ENCODE data around the gene SLC13A2.
"Not testable (repeated sequence)": the region's sequence is repeated elsewhere in the genome, so short reads cannot be mapped to it uniquely, and the experiment has no call there.

The SLC13A2 gene, protein sequence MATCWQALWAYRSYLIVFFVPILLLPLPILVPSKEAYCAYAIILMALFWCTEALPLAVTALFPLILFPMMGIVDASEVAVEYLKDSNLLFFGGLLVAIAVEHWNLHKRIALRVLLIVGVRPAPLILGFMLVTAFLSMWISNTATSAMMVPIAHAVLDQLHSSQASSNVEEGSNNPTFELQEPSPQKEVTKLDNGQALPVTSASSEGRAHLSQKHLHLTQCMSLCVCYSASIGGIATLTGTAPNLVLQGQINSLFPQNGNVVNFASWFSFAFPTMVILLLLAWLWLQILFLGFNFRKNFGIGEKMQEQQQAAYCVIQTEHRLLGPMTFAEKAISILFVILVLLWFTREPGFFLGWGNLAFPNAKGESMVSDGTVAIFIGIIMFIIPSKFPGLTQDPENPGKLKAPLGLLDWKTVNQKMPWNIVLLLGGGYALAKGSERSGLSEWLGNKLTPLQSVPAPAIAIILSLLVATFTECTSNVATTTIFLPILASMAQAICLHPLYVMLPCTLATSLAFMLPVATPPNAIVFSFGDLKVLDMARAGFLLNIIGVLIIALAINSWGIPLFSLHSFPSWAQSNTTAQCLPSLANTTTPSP

DNA sequence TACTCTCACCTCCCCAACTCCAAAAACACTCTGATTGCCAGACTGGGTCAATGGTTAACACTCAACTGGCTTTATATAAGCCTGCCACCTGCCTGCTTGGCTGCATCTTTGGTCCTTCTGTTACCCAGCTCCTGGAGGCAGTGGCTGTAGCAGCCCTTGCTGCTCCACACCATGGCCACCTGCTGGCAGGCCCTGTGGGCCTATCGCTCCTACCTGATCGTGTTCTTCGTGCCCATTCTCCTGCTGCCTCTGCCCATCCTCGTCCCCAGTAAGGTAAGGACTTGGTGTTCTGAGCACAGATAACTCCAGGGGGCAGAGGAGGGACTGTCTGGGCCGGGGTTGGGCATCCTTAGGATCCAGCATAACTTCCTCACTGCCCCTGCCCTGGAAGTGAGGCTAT lies at the start of gene SLC13A2:
Gene SLC13A2, plus strand, starts transcription at position 103 of the 400 bp plus-strand sequence. Its CDS starts 69 bp downstream, at position 172.
- DNase-seq, result no peak

DNA sequence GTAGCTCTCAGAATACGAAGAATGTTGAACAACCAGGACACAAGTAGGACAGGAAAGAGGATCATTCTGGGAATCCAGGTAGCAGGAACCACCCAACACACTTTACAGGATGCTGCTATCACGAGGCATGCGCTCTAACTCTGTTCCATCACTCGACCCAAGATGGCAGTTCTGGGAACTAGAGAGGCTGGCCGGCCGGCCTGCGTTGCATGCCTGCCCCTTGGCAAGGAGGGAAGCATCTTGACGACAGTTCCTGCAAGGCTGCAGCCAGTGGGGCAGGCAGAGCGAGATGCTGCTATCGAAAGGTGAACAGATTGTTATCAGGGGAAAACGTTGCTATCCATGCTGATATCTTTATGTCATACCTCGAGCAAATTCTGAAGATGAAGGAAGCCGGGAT lies 48.2 kb upstream of the SLC13A2 start:
- no peak for DNase-seq

DNA sequence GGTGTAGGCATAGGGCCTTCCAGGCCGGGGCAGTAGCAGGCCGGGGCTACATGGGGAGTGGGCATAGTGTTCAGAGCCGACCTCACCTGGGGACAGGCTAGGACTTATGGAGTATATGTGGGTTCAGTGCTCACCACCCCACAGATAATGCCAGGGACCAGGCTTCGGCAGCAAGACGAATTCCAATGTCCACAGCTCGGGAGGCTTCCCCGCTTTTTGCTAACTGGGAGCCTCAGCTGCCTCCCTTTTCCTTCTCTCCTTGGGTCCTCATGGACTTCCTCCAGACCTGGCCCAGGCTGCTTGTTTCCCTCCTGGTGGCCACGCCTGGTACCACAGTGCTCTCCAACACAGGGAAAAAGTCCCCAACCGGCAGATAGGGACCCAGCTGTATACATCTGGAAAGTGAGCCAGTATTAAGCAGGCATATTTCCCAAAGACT lies 47.3 kb upstream of the SLC13A2 start:
- DNase-seq, result no peak

DNA sequence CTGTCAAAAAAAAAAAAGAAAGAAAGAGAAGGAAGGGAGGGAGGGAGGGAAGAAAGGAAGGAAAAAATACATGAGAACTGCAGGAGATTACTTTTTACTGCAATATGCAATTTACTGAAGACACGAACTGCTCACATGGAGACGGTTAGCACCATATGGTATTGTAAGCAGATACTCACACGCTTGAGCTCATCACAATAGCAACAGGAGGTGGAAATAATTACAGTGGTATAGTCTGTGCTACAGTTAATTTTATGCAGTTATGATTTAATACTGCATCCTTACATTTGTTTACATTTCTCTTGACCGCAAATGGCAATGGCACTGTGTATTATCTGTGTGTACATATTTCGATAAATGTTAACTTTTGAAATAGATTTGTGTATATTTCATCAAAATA lies 46.1 kb upstream of the SLC13A2 start:
- no peak for DNase-seq

DNA sequence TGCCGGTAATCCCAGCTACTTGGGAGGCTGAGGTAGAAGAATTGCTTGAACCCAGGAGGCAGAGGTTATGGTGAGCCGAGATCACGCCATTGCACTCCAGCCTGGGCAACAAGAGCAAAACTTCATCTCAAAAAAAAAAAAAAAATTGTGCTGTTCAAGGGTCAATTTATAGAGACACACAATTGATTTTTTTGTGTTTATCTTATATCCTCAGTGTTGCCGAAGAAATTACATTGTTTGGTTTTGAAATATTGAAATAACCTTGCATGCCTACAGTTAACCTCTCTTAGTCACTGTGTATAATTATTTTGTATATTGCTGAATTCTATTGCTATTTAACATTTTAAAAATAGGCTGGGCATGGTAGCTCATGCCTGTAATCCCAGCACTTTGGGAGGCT lies 45.5 kb upstream of the SLC13A2 start:
- not testable (repeated sequence) for DNase-seq

GRCh38 chr17:28433721-28434120 lies 39.7 kb upstream of the SLC13A2 start:
- no peak for DNase-seq

DNA sequence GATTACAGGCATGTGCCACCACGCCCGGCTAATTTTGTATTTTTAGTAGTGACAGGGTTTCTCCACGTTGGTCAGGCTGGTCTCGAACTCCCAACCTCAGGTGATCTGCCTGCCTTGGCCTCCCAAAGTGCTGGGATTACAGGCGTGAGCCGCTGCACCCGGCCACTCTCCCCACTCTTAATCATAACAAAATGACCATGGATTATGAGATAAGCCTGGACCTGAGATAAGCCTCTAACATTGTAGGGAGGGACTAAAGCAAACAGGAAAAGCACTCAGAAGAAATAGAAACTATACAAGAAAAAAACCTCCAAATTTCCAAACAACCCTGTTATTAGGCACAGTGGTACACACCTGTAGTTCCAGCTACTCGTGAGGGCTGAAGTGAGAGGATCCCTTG lies 39.1 kb upstream of the SLC13A2 start:
- DNase-seq, result not testable (repeated sequence)

DNA sequence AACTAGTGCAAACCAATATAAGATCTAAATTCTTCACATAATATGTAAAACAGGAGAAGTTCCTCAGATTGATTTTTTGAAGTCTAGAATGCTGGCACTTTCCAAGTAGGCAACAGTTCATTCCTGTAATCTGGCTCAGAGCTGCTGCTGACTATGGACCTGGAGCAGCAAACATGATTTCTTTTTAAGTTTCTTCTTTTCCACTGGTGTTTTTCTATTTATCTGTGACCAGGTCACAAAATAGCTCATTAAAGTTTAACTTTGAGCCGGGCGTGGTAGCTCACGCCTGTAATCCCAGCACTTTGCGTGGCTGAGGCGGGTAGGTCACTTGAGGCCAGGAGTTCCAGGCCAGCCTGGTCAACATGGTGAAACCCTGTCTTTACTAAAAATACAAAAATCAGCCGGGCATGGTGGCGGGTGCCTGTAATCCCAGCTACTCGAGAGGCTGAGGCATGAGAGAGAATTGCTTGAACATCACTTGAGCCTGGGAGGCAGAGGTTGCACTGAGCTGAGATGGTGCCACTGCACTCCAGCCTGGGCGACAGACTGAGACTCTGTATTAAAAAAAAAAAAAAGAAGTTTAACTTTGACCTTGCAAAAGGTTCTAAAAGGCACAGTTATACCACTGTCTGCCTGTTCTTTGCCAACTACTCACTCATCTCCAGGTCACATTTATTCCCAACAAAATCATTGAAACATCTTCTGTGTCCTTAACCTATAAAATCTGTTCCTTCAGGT lies 29.4 kb upstream of the SLC13A2 start:
- no peak for DNase-seq

- no peak for DNase-seq
These were observed 26.6 kb upstream of the SLC13A2 start for GRCh38 chr17:28446716-28447395.

GRCh38 chr17:28447396-28447760 lies 26.1 kb upstream of the SLC13A2 start:
- DNase-seq, result no peak

GRCh38 chr17:28449859-28450258 lies 23.6 kb upstream of the SLC13A2 start:
- DNase-seq, result no peak

DNA sequence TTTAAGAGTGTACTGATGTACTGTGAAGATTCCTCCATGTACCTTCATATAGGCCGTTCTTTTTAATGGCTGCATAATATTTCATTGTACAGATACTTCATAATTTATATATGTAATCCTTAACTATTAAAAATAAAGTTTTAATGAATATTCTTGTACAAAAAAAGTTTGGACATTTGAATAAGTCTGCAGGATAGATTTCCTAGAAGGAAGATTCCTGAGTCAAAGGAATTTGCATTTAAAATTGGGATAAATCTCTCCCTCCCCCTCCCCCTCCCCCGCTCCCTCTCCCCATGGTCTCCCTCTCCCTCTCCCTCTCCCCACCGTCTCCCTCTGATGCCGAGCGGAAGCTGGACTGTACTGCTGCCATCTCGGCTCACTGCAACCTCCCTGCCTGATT lies 15.6 kb upstream of the SLC13A2 start:
- no peak for DNase-seq

GRCh38 chr17:28458881-28459280 lies 14.6 kb upstream of the SLC13A2 start:
- DNase-seq, result not testable (repeated sequence)

GRCh38 chr17:28460901-28461300 lies 12.5 kb upstream of the SLC13A2 start:
- DNase-seq, result no peak

DNA sequence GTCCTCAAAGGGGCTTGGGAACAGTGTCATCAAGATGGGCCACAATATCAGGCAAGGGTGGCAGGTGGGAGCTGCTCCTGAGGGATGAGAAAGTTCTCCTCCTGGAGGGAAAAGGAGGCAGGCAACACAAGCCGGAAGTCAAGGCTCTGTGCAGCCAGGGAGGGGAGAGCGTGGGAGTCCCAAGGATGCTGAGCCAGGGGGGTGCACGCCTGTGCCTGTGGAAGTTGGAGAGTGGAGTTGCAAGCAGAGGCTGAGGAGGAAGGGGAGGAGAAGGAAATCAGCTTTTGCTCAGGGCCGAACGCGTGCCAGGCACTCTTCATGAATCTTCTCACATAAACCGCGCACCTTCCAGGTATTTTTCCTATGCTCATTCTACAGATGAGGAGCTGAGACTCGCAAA lies 7.4 kb upstream of the SLC13A2 start:
- DNase-seq, result no peak

- DNase-seq, result no peak
These were observed 6.9 kb upstream of the SLC13A2 start for GRCh38 chr17:28466521-28467048.

DNA sequence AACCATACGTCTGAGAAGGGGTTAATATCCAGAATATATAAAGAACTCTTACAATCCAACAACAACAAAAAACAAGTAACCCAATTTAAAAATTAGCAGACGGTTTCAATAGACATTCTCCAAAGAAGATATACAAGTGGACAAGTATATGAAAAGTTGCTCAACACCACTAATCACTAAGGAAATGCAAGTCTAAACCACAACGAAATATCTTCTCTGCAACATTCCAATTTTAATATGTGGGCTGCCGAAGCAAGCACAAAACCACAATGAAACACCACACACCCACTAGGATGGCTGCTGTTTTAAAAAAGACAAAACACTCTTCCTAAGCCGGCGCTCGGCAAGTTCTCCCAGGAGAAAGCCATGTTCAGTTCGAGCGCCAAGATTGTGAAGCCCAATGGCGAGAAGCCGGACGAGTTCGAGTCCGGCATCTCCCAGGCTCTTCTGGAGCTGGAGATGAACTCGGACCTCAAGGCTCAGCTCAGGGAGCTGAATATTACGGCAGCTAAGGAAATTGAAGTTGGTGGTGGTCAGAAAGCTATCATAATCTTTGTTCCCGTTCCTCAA lies 5.9 kb upstream of the SLC13A2 start:
- no peak for DNase-seq

DNA sequence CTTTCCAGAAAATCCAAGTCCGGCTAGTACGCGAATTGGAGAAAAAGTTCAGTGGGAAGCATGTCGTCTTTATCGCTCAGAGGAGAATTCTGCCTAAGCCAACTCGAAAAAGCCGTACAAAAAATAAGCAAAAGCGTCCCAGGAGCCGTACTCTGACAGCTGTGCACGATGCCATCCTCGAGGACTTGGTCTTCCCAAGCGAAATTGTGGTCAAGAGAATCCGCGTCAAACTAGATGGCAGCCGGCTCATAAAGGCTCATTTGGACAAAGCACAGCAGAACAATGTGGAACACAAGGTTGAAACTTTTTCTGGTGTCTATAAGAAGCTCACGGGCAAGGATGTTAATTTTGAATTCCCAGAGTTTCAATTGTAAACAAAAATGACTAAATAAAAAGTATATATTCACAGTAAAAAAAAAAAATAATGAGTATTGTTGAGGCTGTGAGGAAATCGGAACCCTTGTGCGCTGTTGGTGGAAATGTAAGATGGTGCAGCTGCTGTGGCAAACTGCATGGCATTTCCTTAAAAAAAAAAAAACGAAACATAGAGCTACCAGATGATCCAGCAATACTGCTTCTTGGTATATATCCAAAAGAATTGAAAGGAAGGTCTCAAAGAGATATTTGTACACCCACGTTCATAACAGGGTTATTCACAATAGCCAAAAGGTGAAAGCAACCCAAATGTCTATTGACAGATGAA lies 5.3 kb upstream of the SLC13A2 start:
- not testable (repeated sequence) for DNase-seq

DNA sequence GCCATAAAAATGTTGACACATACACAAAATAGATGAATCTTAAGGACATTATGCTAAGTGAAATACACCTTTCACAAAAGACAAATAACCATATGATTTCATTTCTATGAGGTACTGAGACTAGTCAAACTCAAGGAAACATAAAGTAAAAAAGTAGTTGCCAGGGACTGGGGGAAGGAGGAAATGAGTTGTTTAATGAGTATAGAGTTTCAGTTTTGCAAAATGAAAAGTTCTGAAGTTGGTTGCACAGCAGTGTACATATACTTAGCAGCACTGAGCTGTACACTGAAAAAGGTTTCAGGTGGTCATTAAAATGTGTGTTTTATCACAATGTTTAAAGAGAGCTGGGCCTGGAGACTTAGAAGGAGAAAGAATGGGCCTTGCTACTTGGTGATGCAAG lies 4.7 kb upstream of the SLC13A2 start:
- DNase-seq, result no peak

DNA sequence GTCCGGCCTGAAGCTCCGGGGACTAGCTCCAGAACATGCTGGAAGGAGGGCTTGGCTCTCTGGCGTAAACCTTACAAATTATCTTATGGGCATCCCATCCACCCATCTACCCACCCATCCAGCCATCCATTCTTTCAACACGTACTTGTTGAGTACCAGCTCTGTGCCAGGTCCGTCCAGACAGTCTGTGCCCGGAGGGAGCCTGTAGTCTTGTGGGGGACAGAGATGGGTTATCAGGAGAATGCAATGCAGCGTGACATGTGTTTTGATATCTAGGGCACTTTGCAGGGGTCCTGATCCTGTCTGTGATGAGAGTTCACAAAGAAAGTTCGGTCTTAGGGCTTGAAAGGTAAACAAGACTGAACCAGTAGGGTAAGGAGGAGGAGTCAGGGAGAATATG lies 4.1 kb upstream of the SLC13A2 start:
- no peak for DNase-seq

- no peak for DNase-seq
These were observed 3.1 kb upstream of the SLC13A2 start for GRCh38 chr17:28470266-28470913.

Data from activated effector memory CD4-positive, alpha-beta T cell treated with Interleukin-2 at 50 U/mL for 16 hours (primary cell).